ENCODE results near the gene PTPRN2. TPM values are rescaled to one million over a fixed set of nuclear protein-coding genes. Genes with fewer than 3 reads are reported as not detected.

PTPRN2 gene
- total RNA-seq, 2 experiments from 2014 or later, result 0.70 TPM; not detected in 1

DNA sequence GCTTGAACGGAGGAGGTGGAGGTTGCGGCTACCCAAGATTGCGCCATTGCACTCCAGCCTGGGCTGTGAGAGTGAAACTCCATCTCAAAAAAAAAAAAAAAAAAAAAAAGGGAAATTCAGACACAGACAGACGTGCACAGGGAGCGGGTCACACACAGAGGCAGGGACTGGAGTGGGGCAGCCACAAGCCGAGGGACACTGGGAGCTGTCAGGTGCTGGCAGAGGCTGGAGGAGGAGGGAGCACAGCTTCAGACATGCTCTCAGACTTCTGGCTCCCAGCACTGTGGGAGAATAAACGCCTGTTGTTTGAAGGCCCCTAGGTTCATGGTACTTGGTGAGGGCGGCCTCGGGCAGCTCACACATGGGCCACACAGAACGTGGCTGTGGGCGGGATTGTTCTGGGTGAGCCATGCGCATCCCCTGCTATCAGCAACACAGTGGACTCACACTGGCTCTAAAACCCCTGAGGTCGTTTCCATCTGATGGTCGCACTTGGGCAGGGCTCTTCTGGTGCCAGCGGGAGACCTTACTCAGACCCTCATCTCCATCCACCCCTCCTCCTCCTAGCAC is 874.9 kb downstream of the PTPRN2 start:
- Histone ChIP-seq H3K9me3 (ENCODE audit: low read length) (no peaks in the 10 kb centered on the region), H3K4me3 (ENCODE audit: low read depth, low read length, poor library complexity, severe bottlenecking) (no peak overlapping the region), H3K9me2 (ENCODE audit: insufficient read depth, low read length) (no peaks in the 10 kb centered on the region), H3K27ac (ENCODE audit: low read depth, low read length, poor library complexity, severe bottlenecking) (no peak overlapping the region), H3K4me2 (ENCODE audit: low read length) (no peak overlapping the region), H2AFZ (ENCODE audit: low read length) (no peak overlapping the region), H3K36me3 (ENCODE audit: insufficient read depth, low read length) (no peaks in the 10 kb centered on the region), H4K20me1 (ENCODE audit: insufficient read depth, low read length) (no peaks in the 10 kb centered on the region), H3K79me2 (ENCODE audit: insufficient read depth, low read depth, low read length) (no peaks in the 10 kb centered on the region), H3K4me1 (ENCODE audit: insufficient read depth, low read length, poor library complexity, severe bottlenecking) (no peaks in the 10 kb centered on the region)
- intact Hi-C loops (cut with micrococcal nuclease; ENCODE audit: unreplicated experiment), result no loop called here
- TF ChIP-seq, protein P1, sequence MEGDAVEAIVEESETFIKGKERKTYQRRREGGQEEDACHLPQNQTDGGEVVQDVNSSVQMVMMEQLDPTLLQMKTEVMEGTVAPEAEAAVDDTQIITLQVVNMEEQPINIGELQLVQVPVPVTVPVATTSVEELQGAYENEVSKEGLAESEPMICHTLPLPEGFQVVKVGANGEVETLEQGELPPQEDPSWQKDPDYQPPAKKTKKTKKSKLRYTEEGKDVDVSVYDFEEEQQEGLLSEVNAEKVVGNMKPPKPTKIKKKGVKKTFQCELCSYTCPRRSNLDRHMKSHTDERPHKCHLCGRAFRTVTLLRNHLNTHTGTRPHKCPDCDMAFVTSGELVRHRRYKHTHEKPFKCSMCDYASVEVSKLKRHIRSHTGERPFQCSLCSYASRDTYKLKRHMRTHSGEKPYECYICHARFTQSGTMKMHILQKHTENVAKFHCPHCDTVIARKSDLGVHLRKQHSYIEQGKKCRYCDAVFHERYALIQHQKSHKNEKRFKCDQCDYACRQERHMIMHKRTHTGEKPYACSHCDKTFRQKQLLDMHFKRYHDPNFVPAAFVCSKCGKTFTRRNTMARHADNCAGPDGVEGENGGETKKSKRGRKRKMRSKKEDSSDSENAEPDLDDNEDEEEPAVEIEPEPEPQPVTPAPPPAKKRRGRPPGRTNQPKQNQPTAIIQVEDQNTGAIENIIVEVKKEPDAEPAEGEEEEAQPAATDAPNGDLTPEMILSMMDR (conservative IDR thresholded peaks at IDR 0.05; ENCODE audit: low read length), result no peak
- TF ChIP-seq EZH2phosphoT487 (IDR thresholded peaks at IDR 0.05; ENCODE audit: borderline replicate concordance, low read depth, low read length), result no peak
- no peak for DNase-seq (ENCODE audit: low spot score)
- ChIA-PET CTCF (ENCODE audit: unreplicated experiment) (no interaction called here), POLR2A (no interaction called here)
- BruUV-seq (replicated peaks), result no TSS peak

DNA sequence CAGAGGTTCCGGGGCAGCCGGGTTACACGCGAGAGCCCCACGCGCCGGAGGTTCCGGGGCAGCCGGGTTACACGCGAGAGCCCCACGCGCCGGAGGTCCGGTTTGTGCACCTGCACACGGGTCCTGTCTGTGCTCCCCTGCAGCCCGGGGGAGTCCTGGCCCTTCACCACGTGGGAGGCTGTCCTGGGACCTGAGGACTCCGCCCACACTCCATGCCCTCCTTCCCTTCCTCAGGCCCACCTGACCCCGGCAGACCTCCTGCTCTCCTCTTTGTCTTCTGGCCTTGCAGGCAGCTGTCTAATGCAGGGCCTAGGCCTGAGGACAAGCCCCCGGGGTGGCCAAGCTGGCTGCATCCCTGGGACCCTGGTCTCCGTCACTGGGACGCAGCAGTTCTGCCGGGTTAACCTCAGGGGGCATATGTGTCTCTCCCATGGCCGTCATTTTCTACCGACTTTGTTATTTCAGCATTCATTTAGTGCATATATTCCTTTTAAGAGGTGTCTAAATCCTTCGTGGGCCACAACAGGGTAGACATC is 876.2 kb downstream of the PTPRN2 start:
- ChIA-PET POLR2A (no interaction called here), CTCF (ENCODE audit: unreplicated experiment) (no interaction called here)
- no peak for TF ChIP-seq EZH2phosphoT487 (IDR thresholded peaks at IDR 0.05; ENCODE audit: borderline replicate concordance, low read depth, low read length)
- TF ChIP-seq, protein P1 (conservative IDR thresholded peaks at IDR 0.05; ENCODE audit: low read length), result no peak

DNA sequence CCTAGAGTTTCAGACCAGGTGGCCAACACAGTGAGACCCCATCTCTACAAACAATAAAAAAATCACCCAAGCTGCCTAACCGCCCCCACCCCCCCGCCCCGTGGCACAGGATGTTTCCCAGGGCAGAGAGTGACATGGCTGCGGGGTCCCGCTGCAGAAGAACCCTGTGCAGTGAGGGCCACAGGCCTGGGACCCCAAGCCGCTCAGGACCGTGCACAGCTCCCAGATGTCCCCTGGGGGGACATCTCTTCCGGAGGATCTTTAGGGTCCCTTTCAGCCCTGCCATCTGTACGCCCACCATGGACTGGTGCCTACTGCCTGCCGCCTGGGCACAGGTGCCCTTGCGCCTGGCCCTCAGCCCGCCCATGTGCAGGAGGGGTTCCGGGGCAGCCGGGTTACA is 877.2 kb downstream of the PTPRN2 start:
- no peak overlapping the region for H2AFZ ChIP-seq (ENCODE audit: low read length)
- no peaks in the 10 kb centered on the region for H3K79me2 ChIP-seq (ENCODE audit: insufficient read depth, low read depth, low read length)
- POLR2A ChIA-PET, result no interaction called here
- no peaks in the 10 kb centered on the region for H3K9me2 ChIP-seq (ENCODE audit: insufficient read depth, low read length)
- TF ChIP-seq, protein P1 (conservative IDR thresholded peaks at IDR 0.05; ENCODE audit: low read length), result no peak
- no peak for TF ChIP-seq EZH2phosphoT487 (IDR thresholded peaks at IDR 0.05; ENCODE audit: borderline replicate concordance, low read depth, low read length)
- CTCF ChIA-PET (ENCODE audit: unreplicated experiment), result no interaction called here
- H3K27ac ChIP-seq (ENCODE audit: low read depth, low read length, poor library complexity, severe bottlenecking), result no peak overlapping the region
- no peaks in the 10 kb centered on the region for H4K20me1 ChIP-seq (ENCODE audit: insufficient read depth, low read length)
- no peak for DNase-seq (ENCODE audit: low spot score)
- no peak overlapping the region for H3K4me2 ChIP-seq (ENCODE audit: low read length)
- no peaks in the 10 kb centered on the region for H3K9me3 ChIP-seq (ENCODE audit: low read length)
- H3K36me3 ChIP-seq (ENCODE audit: insufficient read depth, low read length), result no peaks in the 10 kb centered on the region
- H3K4me3 ChIP-seq (ENCODE audit: low read depth, low read length, poor library complexity, severe bottlenecking), result no peak overlapping the region
- no TSS peak for BruUV-seq (replicated peaks)
- intact Hi-C loops (cut with micrococcal nuclease; ENCODE audit: unreplicated experiment), result no loop called here
- H3K4me1 ChIP-seq (ENCODE audit: insufficient read depth, low read length, poor library complexity, severe bottlenecking), result no peaks in the 10 kb centered on the region

More for the DNA sequence above, 876.2 kb downstream of the PTPRN2 start:
- H3K36me3 ChIP-seq (ENCODE audit: insufficient read depth, low read length), result no peaks in the 10 kb centered on the region
- no peak overlapping the region for H3K4me2 ChIP-seq (ENCODE audit: low read length)
- H3K4me1 ChIP-seq (ENCODE audit: insufficient read depth, low read length, poor library complexity, severe bottlenecking), result no peaks in the 10 kb centered on the region
- H3K27ac ChIP-seq (ENCODE audit: low read depth, low read length, poor library complexity, severe bottlenecking), result no peak overlapping the region
- H3K4me3 ChIP-seq (ENCODE audit: low read depth, low read length, poor library complexity, severe bottlenecking), result no peak overlapping the region
- no peaks in the 10 kb centered on the region for H3K9me3 ChIP-seq (ENCODE audit: low read length)
- intact Hi-C loops (cut with micrococcal nuclease; ENCODE audit: unreplicated experiment), result no loop called here
- no peaks in the 10 kb centered on the region for H3K9me2 ChIP-seq (ENCODE audit: insufficient read depth, low read length)
- H3K79me2 ChIP-seq (ENCODE audit: insufficient read depth, low read depth, low read length), result no peaks in the 10 kb centered on the region
- BruUV-seq (replicated peaks), result no TSS peak
- no peak overlapping the region for H2AFZ ChIP-seq (ENCODE audit: low read length)
- H4K20me1 ChIP-seq (ENCODE audit: insufficient read depth, low read length), result no peaks in the 10 kb centered on the region
- DNase-seq (ENCODE audit: low spot score), result no peak

Data from OCI-LY7 (cell line).